ENCODE results near the gene TMC5.

- no peak for TF ChIP-seq CTCF (IDR thresholded peaks at IDR 0.05 in 4 of 5, conservative IDR thresholded peaks at IDR 0.05 in 1 of 5)
- TF ChIP-seq POLR2A (IDR thresholded peaks at IDR 0.05): no peak
Measured at GRCh38 chr16:19540241-19540970, 122.7 kb downstream of the TMC5 start.

Measured in gastrocnemius medialis (tissue), 4 donors.